HepG2 (cell line): ENCODE data around the gene VPS9D1. TPM values are rescaled to one million over a fixed set of nuclear protein-coding genes. Genes with fewer than 3 reads are reported as not detected.

Experiments used
- FOXM1 ChIP-seq: sonication (generic); formaldehyde crosslinking; IDR thresholded peaks from 2 replicates; pipeline ENCODE4 v1.5.0; 2020; ENCODE audit warnings: missing genetic modification reagents
- MAF1 ChIP-seq: sonication (generic); formaldehyde crosslinking; IDR thresholded peaks from 2 replicates; pipeline ENCODE4 v1.5.0; 2020; ENCODE audit warnings: missing genetic modification reagents, borderline replicate concordance
- ZFP1 ChIP-seq: IDR thresholded peaks from 2 replicates; pipeline ENCODE4 v1.6.1; 2016
- ZNF343 ChIP-seq: sonication (generic); formaldehyde crosslinking; IDR thresholded peaks from 2 replicates; pipeline ENCODE4 v1.4.0; 2020; ENCODE audit warnings: mild to moderate bottlenecking, missing genetic modification reagents
- polyA plus RNA-seq, 8 experiments: library from polyadenylated mRNA; depleted of rRNA in 3 of 8; stranded (reverse) in 7 of 8; unstranded in 1 of 8; fragments of >200 nt; fragmentation: Illumina TruSeq in 4 of 8; extraction: Trizol in 4 of 8; gene quantifications; 2 replicates each; pipeline versions ENCODE4 v1.2.1 to v1.2.3, GENCODE V29; 2011 to 2016; ENCODE audit warnings: low read depth in 4 of 8, missing spikeins in 1 of 8, mixed read lengths in 1 of 8; ENCODE audit not compliant: insufficient read depth in 1 of 8
- total RNA-seq, 5 experiments: library from RNA; depleted of rRNA; stranded (reverse); fragments of >200 nt; fragmentation: Illumina TruSeq; extraction: Trizol; gene quantifications; 2 replicates each; pipeline ENCODE4 v1.2.3, GENCODE V29; 2016; ENCODE audit warnings: low read depth in 1 of 5
- TF ChIP-seq, protein P1 (sequence below): sonication (generic); formaldehyde crosslinking; IDR thresholded peaks from 2 replicates; pipeline ENCODE4 v1.5.1; 2020; ENCODE audit warnings: mild to moderate bottlenecking, missing genetic modification reagents, moderate library complexity
- TF ChIP-seq, protein P2 (sequence below): sonication (generic); formaldehyde crosslinking; conservative IDR thresholded peaks from 2 replicates; pipeline ENCODE4 v1.4.0; 2020; ENCODE audit warnings: mild to moderate bottlenecking, missing genetic modification reagents, moderate library complexity

Gene VPS9D1
- total and polyA plus RNA-seq, 2 of the 13 experiments (the other 11 are each of a cell fraction or from before 2014, with no cell fraction given): 10.1 to 13.2 TPM

DNA sequence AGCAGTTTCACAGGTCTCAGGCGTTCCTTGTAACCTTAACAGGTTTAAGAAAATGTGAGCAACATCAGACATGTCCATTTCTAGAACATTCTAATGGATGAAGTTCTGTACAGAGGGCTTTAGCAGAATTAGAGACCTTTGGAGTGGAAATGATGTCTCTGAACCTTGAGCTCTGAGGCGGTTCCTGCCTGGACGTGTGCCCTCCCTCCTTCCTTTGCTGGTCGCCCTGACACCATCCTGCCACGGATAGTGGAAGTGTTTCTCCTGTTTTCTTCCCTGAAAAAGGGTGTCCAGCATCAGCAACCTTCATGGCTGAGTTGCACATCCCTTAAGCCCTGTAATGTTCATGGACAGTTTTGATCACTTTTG is 51.9 kb downstream of the VPS9D1 start (continued):
- TF ChIP-seq, protein P1, sequence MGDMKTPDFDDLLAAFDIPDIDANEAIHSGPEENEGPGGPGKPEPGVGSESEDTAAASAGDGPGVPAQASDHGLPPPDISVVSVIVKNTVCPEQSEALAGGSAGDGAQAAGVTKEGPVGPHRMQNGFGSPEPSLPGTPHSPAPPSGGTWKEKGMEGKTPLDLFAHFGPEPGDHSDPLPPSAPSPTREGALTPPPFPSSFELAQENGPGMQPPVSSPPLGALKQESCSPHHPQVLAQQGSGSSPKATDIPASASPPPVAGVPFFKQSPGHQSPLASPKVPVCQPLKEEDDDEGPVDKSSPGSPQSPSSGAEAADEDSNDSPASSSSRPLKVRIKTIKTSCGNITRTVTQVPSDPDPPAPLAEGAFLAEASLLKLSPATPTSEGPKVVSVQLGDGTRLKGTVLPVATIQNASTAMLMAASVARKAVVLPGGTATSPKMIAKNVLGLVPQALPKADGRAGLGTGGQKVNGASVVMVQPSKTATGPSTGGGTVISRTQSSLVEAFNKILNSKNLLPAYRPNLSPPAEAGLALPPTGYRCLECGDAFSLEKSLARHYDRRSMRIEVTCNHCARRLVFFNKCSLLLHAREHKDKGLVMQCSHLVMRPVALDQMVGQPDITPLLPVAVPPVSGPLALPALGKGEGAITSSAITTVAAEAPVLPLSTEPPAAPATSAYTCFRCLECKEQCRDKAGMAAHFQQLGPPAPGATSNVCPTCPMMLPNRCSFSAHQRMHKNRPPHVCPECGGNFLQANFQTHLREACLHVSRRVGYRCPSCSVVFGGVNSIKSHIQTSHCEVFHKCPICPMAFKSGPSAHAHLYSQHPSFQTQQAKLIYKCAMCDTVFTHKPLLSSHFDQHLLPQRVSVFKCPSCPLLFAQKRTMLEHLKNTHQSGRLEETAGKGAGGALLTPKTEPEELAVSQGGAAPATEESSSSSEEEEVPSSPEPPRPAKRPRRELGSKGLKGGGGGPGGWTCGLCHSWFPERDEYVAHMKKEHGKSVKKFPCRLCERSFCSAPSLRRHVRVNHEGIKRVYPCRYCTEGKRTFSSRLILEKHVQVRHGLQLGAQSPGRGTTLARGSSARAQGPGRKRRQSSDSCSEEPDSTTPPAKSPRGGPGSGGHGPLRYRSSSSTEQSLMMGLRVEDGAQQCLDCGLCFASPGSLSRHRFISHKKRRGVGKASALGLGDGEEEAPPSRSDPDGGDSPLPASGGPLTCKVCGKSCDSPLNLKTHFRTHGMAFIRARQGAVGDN (CRISPR knock-in tag): peak; percentile 64
- no peak for TF ChIP-seq ZNF343 (CRISPR knock-in tag)
- TF ChIP-seq ZFP1: no peak
- no peak for TF ChIP-seq FOXM1 (CRISPR knock-in tag)
- TF ChIP-seq, protein P2, sequence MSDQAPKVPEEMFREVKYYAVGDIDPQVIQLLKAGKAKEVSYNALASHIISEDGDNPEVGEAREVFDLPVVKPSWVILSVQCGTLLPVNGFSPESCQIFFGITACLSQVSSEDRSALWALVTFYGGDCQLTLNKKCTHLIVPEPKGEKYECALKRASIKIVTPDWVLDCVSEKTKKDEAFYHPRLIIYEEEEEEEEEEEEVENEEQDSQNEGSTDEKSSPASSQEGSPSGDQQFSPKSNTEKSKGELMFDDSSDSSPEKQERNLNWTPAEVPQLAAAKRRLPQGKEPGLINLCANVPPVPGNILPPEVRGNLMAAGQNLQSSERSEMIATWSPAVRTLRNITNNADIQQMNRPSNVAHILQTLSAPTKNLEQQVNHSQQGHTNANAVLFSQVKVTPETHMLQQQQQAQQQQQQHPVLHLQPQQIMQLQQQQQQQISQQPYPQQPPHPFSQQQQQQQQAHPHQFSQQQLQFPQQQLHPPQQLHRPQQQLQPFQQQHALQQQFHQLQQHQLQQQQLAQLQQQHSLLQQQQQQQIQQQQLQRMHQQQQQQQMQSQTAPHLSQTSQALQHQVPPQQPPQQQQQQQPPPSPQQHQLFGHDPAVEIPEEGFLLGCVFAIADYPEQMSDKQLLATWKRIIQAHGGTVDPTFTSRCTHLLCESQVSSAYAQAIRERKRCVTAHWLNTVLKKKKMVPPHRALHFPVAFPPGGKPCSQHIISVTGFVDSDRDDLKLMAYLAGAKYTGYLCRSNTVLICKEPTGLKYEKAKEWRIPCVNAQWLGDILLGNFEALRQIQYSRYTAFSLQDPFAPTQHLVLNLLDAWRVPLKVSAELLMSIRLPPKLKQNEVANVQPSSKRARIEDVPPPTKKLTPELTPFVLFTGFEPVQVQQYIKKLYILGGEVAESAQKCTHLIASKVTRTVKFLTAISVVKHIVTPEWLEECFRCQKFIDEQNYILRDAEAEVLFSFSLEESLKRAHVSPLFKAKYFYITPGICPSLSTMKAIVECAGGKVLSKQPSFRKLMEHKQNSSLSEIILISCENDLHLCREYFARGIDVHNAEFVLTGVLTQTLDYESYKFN (CRISPR knock-in tag): 0 out of 2 replicates have a peak, but pooled peaks have one; percentile 13
- no peak for TF ChIP-seq MAF1 (CRISPR knock-in tag)
